Measurements from ENCODE around the gene DDX47. TPM values are rescaled to one million over a fixed set of nuclear protein-coding genes. Genes with fewer than 3 reads are reported as not detected.

DDX47 gene
- total RNA-seq, 1 experiment from 2014 or later, result 115 TPM

DNA sequence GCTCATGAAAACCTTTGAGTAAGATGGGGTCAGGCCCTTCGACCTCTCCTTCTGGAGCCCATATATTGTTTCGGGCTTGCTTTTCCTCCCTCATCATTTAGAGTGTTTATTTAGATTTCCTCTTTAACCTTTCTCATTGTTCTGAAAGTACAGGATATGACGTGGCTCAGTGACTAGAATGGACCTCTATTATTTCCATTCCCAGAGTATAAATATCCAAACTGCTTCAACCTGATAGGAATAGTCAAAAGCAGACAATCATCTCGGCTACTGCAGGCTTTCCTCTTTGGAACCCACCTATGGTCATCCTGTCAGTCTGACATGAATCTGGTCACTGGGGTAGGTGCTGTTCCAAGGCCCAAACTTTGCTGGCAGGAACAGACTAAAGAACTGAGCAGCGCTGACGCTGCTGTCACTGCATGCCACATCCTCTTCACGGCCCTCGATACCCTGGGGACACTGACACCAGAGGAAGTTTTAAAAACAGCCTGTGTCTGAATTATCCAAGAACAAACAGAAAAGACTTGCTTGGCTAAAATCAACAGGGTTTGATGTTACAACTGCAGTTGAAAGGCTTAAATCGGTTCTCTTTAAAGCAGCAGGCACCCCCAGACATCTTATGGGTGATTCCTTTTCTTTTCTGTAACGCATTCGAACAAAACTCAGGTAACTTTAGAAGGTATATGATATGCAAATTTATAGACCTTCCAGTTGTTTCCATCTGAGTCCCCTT, 5.0 kb upstream of the DDX47 start:
- TF ChIP-seq POLR2AphosphoS5 (IDR thresholded peaks at IDR 0.05; ENCODE audit: low read depth, low read length) (no peak), TCF7L2 (IDR thresholded peaks at IDR 0.05; ENCODE audit: low read depth, low read length) (no peak), SIN3A (IDR thresholded peaks at IDR 0.05; ENCODE audit: borderline replicate concordance, insufficient read depth, low read depth, low read length) (no peak)
- TF ChIP-seq, protein P1, sequence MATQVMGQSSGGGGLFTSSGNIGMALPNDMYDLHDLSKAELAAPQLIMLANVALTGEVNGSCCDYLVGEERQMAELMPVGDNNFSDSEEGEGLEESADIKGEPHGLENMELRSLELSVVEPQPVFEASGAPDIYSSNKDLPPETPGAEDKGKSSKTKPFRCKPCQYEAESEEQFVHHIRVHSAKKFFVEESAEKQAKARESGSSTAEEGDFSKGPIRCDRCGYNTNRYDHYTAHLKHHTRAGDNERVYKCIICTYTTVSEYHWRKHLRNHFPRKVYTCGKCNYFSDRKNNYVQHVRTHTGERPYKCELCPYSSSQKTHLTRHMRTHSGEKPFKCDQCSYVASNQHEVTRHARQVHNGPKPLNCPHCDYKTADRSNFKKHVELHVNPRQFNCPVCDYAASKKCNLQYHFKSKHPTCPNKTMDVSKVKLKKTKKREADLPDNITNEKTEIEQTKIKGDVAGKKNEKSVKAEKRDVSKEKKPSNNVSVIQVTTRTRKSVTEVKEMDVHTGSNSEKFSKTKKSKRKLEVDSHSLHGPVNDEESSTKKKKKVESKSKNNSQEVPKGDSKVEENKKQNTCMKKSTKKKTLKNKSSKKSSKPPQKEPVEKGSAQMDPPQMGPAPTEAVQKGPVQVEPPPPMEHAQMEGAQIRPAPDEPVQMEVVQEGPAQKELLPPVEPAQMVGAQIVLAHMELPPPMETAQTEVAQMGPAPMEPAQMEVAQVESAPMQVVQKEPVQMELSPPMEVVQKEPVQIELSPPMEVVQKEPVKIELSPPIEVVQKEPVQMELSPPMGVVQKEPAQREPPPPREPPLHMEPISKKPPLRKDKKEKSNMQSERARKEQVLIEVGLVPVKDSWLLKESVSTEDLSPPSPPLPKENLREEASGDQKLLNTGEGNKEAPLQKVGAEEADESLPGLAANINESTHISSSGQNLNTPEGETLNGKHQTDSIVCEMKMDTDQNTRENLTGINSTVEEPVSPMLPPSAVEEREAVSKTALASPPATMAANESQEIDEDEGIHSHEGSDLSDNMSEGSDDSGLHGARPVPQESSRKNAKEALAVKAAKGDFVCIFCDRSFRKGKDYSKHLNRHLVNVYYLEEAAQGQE (IDR thresholded peaks at IDR 0.05; ENCODE audit: insufficient read depth in 1 of 2, low read depth in 2 of 2, low read length in 1 of 2), result no peak
- TF ChIP-seq, protein P2, sequence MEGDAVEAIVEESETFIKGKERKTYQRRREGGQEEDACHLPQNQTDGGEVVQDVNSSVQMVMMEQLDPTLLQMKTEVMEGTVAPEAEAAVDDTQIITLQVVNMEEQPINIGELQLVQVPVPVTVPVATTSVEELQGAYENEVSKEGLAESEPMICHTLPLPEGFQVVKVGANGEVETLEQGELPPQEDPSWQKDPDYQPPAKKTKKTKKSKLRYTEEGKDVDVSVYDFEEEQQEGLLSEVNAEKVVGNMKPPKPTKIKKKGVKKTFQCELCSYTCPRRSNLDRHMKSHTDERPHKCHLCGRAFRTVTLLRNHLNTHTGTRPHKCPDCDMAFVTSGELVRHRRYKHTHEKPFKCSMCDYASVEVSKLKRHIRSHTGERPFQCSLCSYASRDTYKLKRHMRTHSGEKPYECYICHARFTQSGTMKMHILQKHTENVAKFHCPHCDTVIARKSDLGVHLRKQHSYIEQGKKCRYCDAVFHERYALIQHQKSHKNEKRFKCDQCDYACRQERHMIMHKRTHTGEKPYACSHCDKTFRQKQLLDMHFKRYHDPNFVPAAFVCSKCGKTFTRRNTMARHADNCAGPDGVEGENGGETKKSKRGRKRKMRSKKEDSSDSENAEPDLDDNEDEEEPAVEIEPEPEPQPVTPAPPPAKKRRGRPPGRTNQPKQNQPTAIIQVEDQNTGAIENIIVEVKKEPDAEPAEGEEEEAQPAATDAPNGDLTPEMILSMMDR (IDR thresholded peaks at IDR 0.05), result no peak
- BruUV-seq (replicated peaks), result no TSS peak
- H3K4me1 ChIP-seq (ENCODE audit: control insufficient read depth, insufficient read depth, low read length), result peaks cover 42% of the 10 kb centered on the region
- DNase-seq (ENCODE audit: low read depth, low spot score) (no peak), ATAC-seq (no peak)
- in situ Hi-C loops (cut with HindIII; ENCODE audit: low pct_unique_long_range_greater_than_20kb, low sequenced_read_pairs) (no loop called here), intact Hi-C loops (cut with micrococcal nuclease; ENCODE audit: unreplicated experiment) (no loop called here)
- H3K4me3 ChIP-seq (ENCODE audit: low read depth in 2 of 2, low read length in 2 of 2), result no peak overlapping the region
- no peaks in the 10 kb centered on the region for H3K9me3 ChIP-seq (ENCODE audit: control insufficient read depth, insufficient read depth, low read depth, low read length)
- peak overlapping the region; percentile 83 for H3K27ac ChIP-seq (ENCODE audit: low read length)
- no peaks in the 10 kb centered on the region; the same call in 1 of the 2 replicates for H3K36me3 ChIP-seq (ENCODE audit: control insufficient read depth, insufficient read depth, low read length)
- H3K27me3 ChIP-seq (ENCODE audit: control insufficient read depth, insufficient read depth, low read length), result no peaks in the 10 kb centered on the region
- CTCF ChIA-PET, result interaction anchor here (0.7 kb wide), 1 partner anchor 390 kb away, joined by 4 read pairs; no protein-coding TSS in a partner anchor
- POLR2A ChIA-PET, result no interaction called here

DNA sequence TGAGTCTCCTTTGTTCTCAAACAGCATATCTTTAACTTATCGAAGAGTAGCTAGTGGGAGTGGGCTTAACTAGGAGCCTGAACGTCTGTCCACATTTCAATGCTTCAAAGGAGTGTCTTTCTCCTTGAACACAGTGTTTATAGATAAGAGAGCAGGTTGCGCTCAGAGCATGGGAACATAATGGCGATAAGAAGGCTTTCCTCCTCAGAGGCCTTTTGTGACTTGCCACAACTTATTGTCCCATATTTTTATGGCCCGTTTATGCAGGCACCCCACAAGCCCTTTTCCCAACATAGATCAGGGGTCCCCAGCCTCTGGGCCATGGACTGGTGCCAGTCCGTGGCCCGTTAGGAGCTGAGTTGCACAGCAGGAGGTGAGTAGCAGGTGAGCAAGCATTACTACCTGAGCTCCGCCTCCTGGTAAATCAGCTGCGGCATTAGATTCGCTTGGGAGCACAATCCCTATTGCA, 2.6 kb upstream of the DDX47 start:
- CTCF ChIA-PET, result interaction anchor here (0.7 kb wide), 1 partner anchor 94 kb away, joined by 3 read pairs; no protein-coding TSS in a partner anchor
- Histone ChIP-seq H3K4me3 (ENCODE audit: low read depth in 2 of 2, low read length in 2 of 2) (no peak overlapping the region), H3K27ac (ENCODE audit: low read length) (peak overlapping the region; percentile 61; the same call in 1 of the 2 replicates), H3K4me1 (ENCODE audit: control insufficient read depth, insufficient read depth, low read length) (peaks cover 28% of the 10 kb centered on the region), H3K9me3 (ENCODE audit: control insufficient read depth, insufficient read depth, low read depth, low read length) (no peaks in the 10 kb centered on the region), H3K36me3 (ENCODE audit: control insufficient read depth, insufficient read depth, low read length) (peaks cover 6% of the 10 kb centered on the region), H3K27me3 (ENCODE audit: control insufficient read depth, insufficient read depth, low read length) (no peaks in the 10 kb centered on the region)
- intact Hi-C loops (cut with micrococcal nuclease; ENCODE audit: unreplicated experiment) (loop anchor here (10.0 kb wide), 1 partner anchor 174 kb away; no protein-coding TSS in a partner anchor), in situ Hi-C loops (cut with HindIII; ENCODE audit: low pct_unique_long_range_greater_than_20kb, low sequenced_read_pairs) (no loop called here)
- BruUV-seq (replicated peaks), result no TSS peak
- POLR2A ChIA-PET, result no interaction called here
- DNase-seq (ENCODE audit: low read depth, low spot score), result no peak
- TF ChIP-seq TCF7L2 (IDR thresholded peaks at IDR 0.05; ENCODE audit: low read depth, low read length), result no peak
- no peak for TF ChIP-seq POLR2AphosphoS5 (IDR thresholded peaks at IDR 0.05; ENCODE audit: low read depth, low read length)
- TF ChIP-seq, protein P1 (IDR thresholded peaks at IDR 0.05; ENCODE audit: insufficient read depth in 1 of 2, low read depth in 2 of 2, low read length in 1 of 2), result no peak
- TF ChIP-seq, protein P2 (IDR thresholded peaks at IDR 0.05), result no peak
- TF ChIP-seq SIN3A (IDR thresholded peaks at IDR 0.05; ENCODE audit: borderline replicate concordance, insufficient read depth, low read depth, low read length), result no peak
- no peak for ATAC-seq
